Neutrophil (primary cell): ENCODE measurements around the gene INSIG1.

Experiments
- H3K27ac ChIP-seq: fragments of 200-600 bp; sonication (generic); 2 replicates; pipeline ENCODE4 v1.5.1; 2016; ENCODE audit warnings: mild to moderate bottlenecking, moderate library complexity
- H3K27me3 ChIP-seq: fragments of 200-600 bp; sonication (generic); 2 replicates; pipeline ENCODE4 v1.6.0; 2016; ENCODE audit warnings: mild to moderate bottlenecking
- H3K36me3 ChIP-seq: fragments of 200-600 bp; sonication (generic); 2 replicates; pipeline ENCODE4 v1.5.1; 2017
- H3K4me1 ChIP-seq, 2 experiments: fragments of 200-600 bp in 1 of 2; sonication (generic) in 1 of 2; 1 replicate in 1 of 2; 2 replicates in 1 of 2; pipeline versions ENCODE4 v1.5.1 to v1.6.1; 2013 to 2016; ENCODE audit warnings: low read depth in 1 of 2, low read length in 1 of 2, mild to moderate bottlenecking in 1 of 2, moderate library complexity in 1 of 2; ENCODE audit not compliant: control insufficient read depth in 1 of 2, insufficient read depth in 1 of 2
- H3K4me3 ChIP-seq, 2 experiments: fragments of 200-600 bp in 1 of 2; sonication (generic) in 1 of 2; 1 replicate in 1 of 2; 2 replicates in 1 of 2; pipeline ENCODE4 v1.5.1; 2013 to 2016; ENCODE audit warnings: low read depth in 1 of 2, low read length in 1 of 2, mild to moderate bottlenecking in 1 of 2, moderate library complexity in 1 of 2
- H3K9me3 ChIP-seq: fragments of 200-600 bp; sonication (generic); 2 replicates; pipeline ENCODE4 v1.5.1; 2016
- TF ChIP-seq, protein P1 (sequence below): fragments of 200-600 bp; sonication (generic); IDR thresholded peaks from 2 replicates; pipeline ENCODE4 v1.5.1; 2016; ENCODE audit warnings: antibody characterized with exemption

The INSIG1 gene

DNA sequence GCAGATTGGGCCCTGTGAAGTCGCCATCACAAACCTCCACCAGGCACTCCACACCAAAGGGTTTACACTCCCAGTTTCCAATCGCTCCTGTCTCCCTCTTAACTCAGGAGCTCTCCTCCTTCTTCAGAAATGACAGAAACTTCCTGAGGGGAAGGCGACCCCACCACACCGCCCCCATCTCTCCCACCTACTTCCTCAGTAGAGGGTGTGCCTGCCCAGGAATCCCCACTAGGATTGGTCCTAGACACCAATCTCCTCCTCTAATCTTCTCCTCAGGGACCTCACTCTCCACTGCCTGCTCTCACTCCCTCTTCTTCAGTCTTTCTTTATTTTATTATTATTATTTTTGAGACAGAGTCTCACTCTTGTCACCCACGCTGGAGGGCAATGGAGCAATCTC is 5.9 kb upstream of the INSIG1 start:
- Histone ChIP-seq H3K27ac (no peak overlapping the region), H3K9me3 (no peaks in the 10 kb centered on the region), H3K27me3 (peaks cover 25% of the 10 kb centered on the region), H3K4me1 (peaks cover 12 to 13% of the 10 kb centered on the region in 2 experiments), H3K36me3 (no peaks in the 10 kb centered on the region), H3K4me3 (no peak overlapping the region)
- TF ChIP-seq, protein P1, sequence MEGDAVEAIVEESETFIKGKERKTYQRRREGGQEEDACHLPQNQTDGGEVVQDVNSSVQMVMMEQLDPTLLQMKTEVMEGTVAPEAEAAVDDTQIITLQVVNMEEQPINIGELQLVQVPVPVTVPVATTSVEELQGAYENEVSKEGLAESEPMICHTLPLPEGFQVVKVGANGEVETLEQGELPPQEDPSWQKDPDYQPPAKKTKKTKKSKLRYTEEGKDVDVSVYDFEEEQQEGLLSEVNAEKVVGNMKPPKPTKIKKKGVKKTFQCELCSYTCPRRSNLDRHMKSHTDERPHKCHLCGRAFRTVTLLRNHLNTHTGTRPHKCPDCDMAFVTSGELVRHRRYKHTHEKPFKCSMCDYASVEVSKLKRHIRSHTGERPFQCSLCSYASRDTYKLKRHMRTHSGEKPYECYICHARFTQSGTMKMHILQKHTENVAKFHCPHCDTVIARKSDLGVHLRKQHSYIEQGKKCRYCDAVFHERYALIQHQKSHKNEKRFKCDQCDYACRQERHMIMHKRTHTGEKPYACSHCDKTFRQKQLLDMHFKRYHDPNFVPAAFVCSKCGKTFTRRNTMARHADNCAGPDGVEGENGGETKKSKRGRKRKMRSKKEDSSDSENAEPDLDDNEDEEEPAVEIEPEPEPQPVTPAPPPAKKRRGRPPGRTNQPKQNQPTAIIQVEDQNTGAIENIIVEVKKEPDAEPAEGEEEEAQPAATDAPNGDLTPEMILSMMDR: no peak

- peaks cover 9 to 10% of the 10 kb centered on the region in 2 experiments for H3K4me1 ChIP-seq
- H3K9me3 ChIP-seq: no peaks in the 10 kb centered on the region
- peaks cover 20% of the 10 kb centered on the region for H3K27me3 ChIP-seq
- no peak overlapping the region for H3K27ac ChIP-seq
- no peaks in the 10 kb centered on the region for H3K36me3 ChIP-seq
- TF ChIP-seq, protein P1: no peak
- no peak overlapping the region for H3K4me3 ChIP-seq
Measured at GRCh38 chr7:155292680-155293226, 4.9 kb upstream of the INSIG1 start.

GRCh38 chr7:155293721-155294510 is 3.8 kb upstream of the INSIG1 start:
- Histone ChIP-seq H3K27me3 (peaks cover 20% of the 10 kb centered on the region), H3K4me1 (peaks cover 15 to 18% of the 10 kb centered on the region in 2 experiments), H3K27ac (no peak overlapping the region), H3K9me3 (no peaks in the 10 kb centered on the region), H3K36me3 (no peaks in the 10 kb centered on the region), H3K4me3 (no peak overlapping the region)
- TF ChIP-seq, protein P1: no peak

- Histone ChIP-seq H3K27me3 (peaks cover 20% of the 10 kb centered on the region), H3K36me3 (no peaks in the 10 kb centered on the region), H3K27ac (no peak overlapping the region), H3K9me3 (no peaks in the 10 kb centered on the region), H3K4me3 (no peak overlapping the region), H3K4me1 (peaks cover 20 to 23% of the 10 kb centered on the region in 2 experiments)
- TF ChIP-seq, protein P1: no peak
Measured at GRCh38 chr7:155294511-155294778, 3.2 kb upstream of the INSIG1 start.

DNA sequence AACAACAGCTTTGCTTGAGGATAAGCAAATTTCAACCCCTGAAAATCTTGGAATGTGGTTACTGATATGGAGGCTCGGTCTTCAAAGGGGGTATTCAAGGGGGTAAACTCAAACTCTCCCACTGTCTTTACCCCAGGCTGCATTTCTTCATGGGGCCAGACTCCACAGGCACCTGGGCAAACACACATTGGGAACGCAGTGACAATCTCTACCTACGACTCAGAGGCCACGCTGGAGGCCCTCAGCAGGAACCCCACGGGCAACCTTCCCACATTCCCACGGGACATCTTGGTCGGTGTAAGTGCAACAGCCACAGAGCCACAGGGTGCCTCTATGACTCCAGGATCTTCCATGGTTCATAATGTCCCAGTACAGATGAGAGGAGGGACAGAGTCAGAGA is 2.2 kb upstream of the INSIG1 start:
- Histone ChIP-seq H3K36me3 (no peaks in the 10 kb centered on the region), H3K9me3 (no peaks in the 10 kb centered on the region), H3K4me3 (no peak overlapping the region), H3K4me1 (peaks cover 26 to 28% of the 10 kb centered on the region in 2 experiments), H3K27ac (no peak overlapping the region), H3K27me3 (peaks cover 20% of the 10 kb centered on the region)
- TF ChIP-seq, protein P1: no peak
